HCT116 (cell line): ENCODE measurements around the gene ZCCHC2. TPM values are rescaled to one million over a fixed set of nuclear protein-coding genes. Genes with fewer than 3 reads are reported as not detected.

Source experiments
- ATAC-seq: fragments of 200-7000 bp; cut with Tn5 transposase; 2 replicates; pipeline ENCODE4 v1.9.1; 2020; ENCODE audit warnings: mild to moderate bottlenecking, moderate library complexity
- Bru-seq: library from RNA; stranded (reverse); fragments of 400-500 nt; gene quantifications from one replicate; lab custom pipeline; 2021; lab: Mats Ljungman, UMichigan
- BruChase-seq, 2 experiments: library from RNA; stranded (reverse); fragments of 400-500 nt; gene quantifications; one replicate each; lab custom pipeline; 2021; lab: Mats Ljungman, UMichigan
- BruUV-seq: library from RNA; stranded (reverse); fragments of 400-500 nt; replicated peaks from 2 replicates; lab custom pipeline; 2021; lab: Mats Ljungman, UMichigan
- CTCF ChIA-PET: fragments of 300-600 bp; sonication (Branson Sonifier 250); formaldehyde crosslinking; loops from one replicate; lab custom pipeline; 2021; ENCODE audit warnings: antibody characterized with exemption; lab: Charles Lee
- POLR2A ChIA-PET: fragments of 300-600, 350-600 bp; sonication (Branson Sonifier 250); formaldehyde crosslinking; loops from one replicate; lab custom pipeline; 2021; ENCODE audit warnings: antibody characterized with exemption; lab: Charles Lee
- RAD21 ChIA-PET, 2 experiments: fragments of 300-600 bp; sonication (Branson Sonifier 250); formaldehyde crosslinking; loops; one replicate each; lab custom pipeline; 2023; ENCODE audit warnings: low total read pairs in 2 of 2; ENCODE audit not compliant: uncharacterized antibody in 2 of 2, unreplicated experiment in 2 of 2, low non-redundant PET in 1 of 2; lab: Charles Lee
- DNase-seq: peaks from one replicate; pipeline ENCODE4 v3.0.0-alpha.2; 2010; ENCODE audit warnings: low read depth, low spot score
- H2AFZ ChIP-seq: fragments of 200-600 bp; shearing (Covaris generic), sonication (generic); 2 replicates; pipeline ENCODE4 v1.6.1; 2017; ENCODE audit warnings: low read depth, mixed run types, mixed read lengths, antibody characterized with exemption, low read length; ENCODE audit not compliant: poor library complexity, severe bottlenecking
- H3K27ac ChIP-seq: 2 replicates; pipeline ENCODE4 v1.5.1; 2012; ENCODE audit warnings: low read depth, low read length
- H3K27me3 ChIP-seq: fragments of 200-600 bp; sonication (generic); 2 replicates; pipeline ENCODE4 v1.6.1; 2016; ENCODE audit warnings: mixed run types, low read length, mixed read lengths; ENCODE audit not compliant: insufficient read depth
- H3K36me3 ChIP-seq, 2 experiments: fragments of 200-500 bp in 1 of 2; fragments of 200-600 bp in 1 of 2; sonication (Bioruptor generic) in 1 of 2; sonication (generic) in 1 of 2; 2 replicates each; pipeline versions ENCODE4 v1.5.1 to v1.6.1; 2014 to 2016; ENCODE audit warnings: low read length in 2 of 2, inconsistent platforms in 1 of 2, mixed read lengths in 1 of 2, mixed run types in 1 of 2; ENCODE audit not compliant: insufficient read depth in 2 of 2, control insufficient read depth in 1 of 2
- H3K4me1 ChIP-seq, 2 experiments: fragments of 200-600 bp in 1 of 2; sonication (generic) in 1 of 2; 2 replicates each; pipeline versions ENCODE4 v1.5.1 to v1.6.1; 2012 to 2017; ENCODE audit warnings: low read length in 2 of 2, inconsistent platforms in 1 of 2, mild to moderate bottlenecking in 1 of 2, mixed read lengths in 1 of 2, mixed run types in 1 of 2, moderate library complexity in 1 of 2; ENCODE audit not compliant: insufficient read depth in 2 of 2, control insufficient read depth in 1 of 2
- H3K4me2 ChIP-seq: fragments of 200-600 bp; sonication (generic); 2 replicates; pipeline ENCODE4 v1.6.1; 2017; ENCODE audit warnings: mixed run types, low read length, mixed read lengths
- H3K4me3 ChIP-seq, 2 experiments: fragments of 200-600 bp in 1 of 2; sonication (generic) in 1 of 2; replicated peaks in 1 of 2; 2 replicates each; pipeline ENCODE4 v1.5.1; 2011 to 2016; ENCODE audit warnings: low read length in 2 of 2, control low read depth in 1 of 2, low read depth in 1 of 2, mild to moderate bottlenecking in 1 of 2, mixed read lengths in 1 of 2, mixed run types in 1 of 2
- H3K79me2 ChIP-seq: fragments of 200-600 bp; sonication (generic); 2 replicates; pipeline ENCODE4 v1.6.1; 2017; ENCODE audit warnings: mild to moderate bottlenecking, mixed run types, low read length, moderate library complexity, mixed read lengths; ENCODE audit not compliant: insufficient read depth
- H3K9ac ChIP-seq: fragments of 200-600 bp; sonication (generic); 2 replicates; pipeline ENCODE4 v1.6.1; 2016; ENCODE audit warnings: low read length, mixed read lengths
- H3K9me2 ChIP-seq: fragments of 200-600 bp; sonication (generic), shearing (Covaris generic); 2 replicates; pipeline ENCODE4 v1.6.1; 2017; ENCODE audit warnings: mixed run types, mild to moderate bottlenecking, moderate library complexity; ENCODE audit not compliant: insufficient read depth
- H3K9me3 ChIP-seq, 2 experiments: fragments of 200-500 bp in 1 of 2; fragments of 200-600 bp in 1 of 2; sonication (Bioruptor generic) in 1 of 2; sonication (generic) in 1 of 2; 2 replicates each; pipeline ENCODE4 v1.6.1; 2014 to 2017; ENCODE audit warnings: low read length in 2 of 2, mixed read lengths in 2 of 2, inconsistent platforms in 1 of 2, low read depth in 1 of 2, mild to moderate bottlenecking in 1 of 2, mixed run types in 1 of 2, moderate library complexity in 1 of 2; ENCODE audit not compliant: control insufficient read depth in 1 of 2, insufficient read depth in 1 of 2
- H4K20me1 ChIP-seq: fragments of 200-600 bp; sonication (generic), shearing (Covaris generic); 2 replicates; pipeline ENCODE4 v1.6.1; 2017; ENCODE audit warnings: mixed run types, mild to moderate bottlenecking, moderate library complexity; ENCODE audit not compliant: insufficient read depth
- CTCF ChIP-seq, 3 experiments: fragments of 200-600 bp in 1 of 3; sonication (generic) in 1 of 3; IDR thresholded peaks in 2 of 3; conservative IDR thresholded peaks in 1 of 3; 2 replicates each; pipeline ENCODE4 v1.5.1; 2012 to 2017; ENCODE audit warnings: low read depth in 2 of 3, low read length in 2 of 3, antibody characterized with exemption in 1 of 3, borderline replicate concordance in 1 of 3, control low read depth in 1 of 3, mild to moderate bottlenecking in 1 of 3, mixed read lengths in 1 of 3, mixed run types in 1 of 3, moderate library complexity in 1 of 3; ENCODE audit not compliant: insufficient read depth in 1 of 3
- POLR2A ChIP-seq: IDR thresholded peaks from 2 replicates; pipeline ENCODE4 v1.7.0; 2011; ENCODE audit warnings: borderline replicate concordance; ENCODE audit not compliant: insufficient read depth, insufficient read length; ENCODE audit errors: extremely low read depth
- POLR2AphosphoS5 ChIP-seq: IDR thresholded peaks from 2 replicates; pipeline ENCODE4 v1.6.1; 2011; ENCODE audit warnings: mild to moderate bottlenecking, low read depth, low read length, moderate library complexity
- SP1 ChIP-seq: IDR thresholded peaks from 2 replicates; pipeline ENCODE4 v1.6.1; 2012; ENCODE audit warnings: low read depth
- TCF7L2 ChIP-seq: IDR thresholded peaks from 2 replicates; pipeline ENCODE4 v1.7.0; 2011; ENCODE audit warnings: borderline replicate concordance, inconsistent platforms; ENCODE audit not compliant: insufficient read depth, insufficient read length; ENCODE audit errors: extremely low read depth
- YY1 ChIP-seq: IDR thresholded peaks from 2 replicates; pipeline ENCODE4 v1.6.1; 2011; ENCODE audit warnings: low read length, low read depth, moderate library complexity, mild to moderate bottlenecking; ENCODE audit not compliant: insufficient replicate concordance; ENCODE audit errors: extremely low read depth
- ZBTB33 ChIP-seq: IDR thresholded peaks from 2 replicates; pipeline ENCODE4 v1.6.1; 2011; ENCODE audit warnings: mild to moderate bottlenecking, low read length, moderate library complexity; ENCODE audit not compliant: insufficient replicate concordance; ENCODE audit errors: extremely low read depth
- ZFX ChIP-seq: fragments of 450-650 bp; IDR thresholded peaks from 2 replicates; pipeline ENCODE4 v1.6.1; 2017
- intact Hi-C: fragments of 100-400 bp; cut with micrococcal nuclease; formaldehyde crosslinking; loops from 2 replicates; pipeline ENCODE4 v1.10.0; 2022
- long read RNA-seq: library from polyadenylated mRNA; unstranded; transcript quantifications from one replicate; pipeline ENCODE4 v2.0.0, GENCODE V29; 2021; ENCODE audit not compliant: unreplicated experiment
- polyA plus RNA-seq: library from polyadenylated mRNA; unstranded; fragments of >200 nt; gene quantifications from 2 replicates; pipeline ENCODE4 v1.2.1, GENCODE V29; 2012; ENCODE audit warnings: missing spikeins
- total RNA-seq: library from RNA; stranded (reverse); gene quantifications from one replicate; pipeline ENCODE4 v1.2.1, GENCODE V29; 2021; ENCODE audit not compliant: unreplicated experiment

ZCCHC2 gene
- 17.7 TPM for total RNA-seq
- 9.1 and 12.0 TPM in 2 replicates for polyA plus RNA-seq
- percentile 68 among the genes with signal in this experiment for Bru-seq, nascent RNA
- percentile 65 among the genes with signal in this experiment for BruChase-seq, experiment 1, labeled RNA remaining after a 6-hour chase
- percentile 73 among the genes with signal in this experiment for BruChase-seq, experiment 2, labeled RNA remaining after a 2-hour chase
- long read RNA-seq, full-length matches to known transcripts, result 7 of 14 reads
- long read RNA-seq, partial matches to known transcripts, result 4 of 14 reads
- long read RNA-seq, other reads (novel, unspliced or antisense), result 3 of 14 reads

GRCh38 chr18:62522504-62523254, at the start of gene ZCCHC2:
Gene ZCCHC2 (plus strand): TSS chr18:62523025. CDS start chr18:62523425, 400 bp downstream.
- intact Hi-C loops, result loop anchor here (2.0 kb wide), 3 partner anchors 36 to 98 kb away; no protein-coding TSS in a partner anchor
- H2AFZ ChIP-seq, result peak within 1 kb of the TSS; percentile 0
- no peaks in the 10 kb centered on the region for H3K27me3 ChIP-seq
- H3K9ac ChIP-seq, result peak within 1 kb of the TSS; percentile 91
- POLR2A ChIA-PET, result interaction anchor here (1.0 to 1.4 kb wide), 3 partner anchors 67 to 198 kb away, joined by 3 to 6 read pairs (median 4); partner anchors contain the start of gene TNFRSF11A
- H3K27ac ChIP-seq, result peak within 1 kb of the TSS; percentile 98
- H3K79me2 ChIP-seq, result peaks cover 43% of the 10 kb centered on the region
- ATAC-seq, result peak; percentile 83
- CTCF ChIA-PET, result interaction anchor here (1.5 kb wide), 1 partner anchor 97 kb away, joined by 4 read pairs; no protein-coding TSS in a partner anchor
- DNase-seq, result peak; percentile 94
- H4K20me1 ChIP-seq, result no peaks in the 10 kb centered on the region
- no TSS peak for BruUV-seq
- no peaks in the 10 kb centered on the region for H3K9me2 ChIP-seq
- peak; percentile 90 for TF ChIP-seq POLR2AphosphoS5
- TF ChIP-seq ZFX, result peak; percentile 81
- peak; percentile 58 for TF ChIP-seq POLR2A
- no peak for TF ChIP-seq CTCF (IDR thresholded peaks at IDR 0.05 in 2 of 3, conservative IDR thresholded peaks at IDR 0.05 in 1 of 3; ENCODE audit: borderline replicate concordance in 1 of 3, insufficient read depth in 1 of 3, low read depth in 2 of 3, low read length in 2 of 3)
- TF ChIP-seq ZBTB33, result no peak
- peak; percentile 79 for TF ChIP-seq YY1
- TF ChIP-seq SP1, result no peak
- TF ChIP-seq TCF7L2, result peak; percentile 17
- peak within 1 kb of the TSS; percentile 76 to 83 for H3K4me3 ChIP-seq
- peaks cover 21 to 34% of the 10 kb centered on the region in 2 experiments for H3K4me1 ChIP-seq
- no peaks in the 10 kb centered on the region for H3K9me3 ChIP-seq
- RAD21 ChIA-PET, result interaction anchor here in 1 of 2 experiments (2.1 kb wide), 1 partner anchor 97 kb away, joined by 6 read pairs; no protein-coding TSS in a partner anchor
- no peaks in the 10 kb centered on the region for H3K36me3 ChIP-seq
- peak within 1 kb of the TSS; percentile 93 for H3K4me2 ChIP-seq
